IMR-90 (cell line): ENCODE measurements around the gene TNRC6B. TPM values are rescaled to one million over a fixed set of nuclear protein-coding genes. Genes with fewer than 3 reads are reported as not detected.

Source experiments
- ATAC-seq: fragments of 200-7000 bp; cut with Tn5 transposase; 2 replicates; pipeline ENCODE4 v1.9.1; 2020; ENCODE audit warnings: low read depth, mild to moderate bottlenecking, moderate library complexity
- BruUV-seq: library from RNA; stranded (reverse); fragments of 400-500 nt; replicated peaks from 2 replicates; lab custom pipeline; 2021; lab: Mats Ljungman, UMichigan
- CTCF ChIA-PET: fragments of 300-600 bp; formaldehyde crosslinking; extraction: SDS; loops from one replicate; lab custom pipeline; 2021; ENCODE audit warnings: antibody characterized with exemption; lab: Yijun Ruan, JAX
- POLR2A ChIA-PET: fragments of 300-600 bp; sonication (Branson Sonifier 250); formaldehyde crosslinking; loops from one replicate; lab custom pipeline; 2022; ENCODE audit warnings: antibody characterized with exemption; ENCODE audit not compliant: unreplicated experiment; lab: Charles Lee
- DNase-seq: peaks from one replicate; pipeline ENCODE4 v3.0.0; 2013
- H2AFZ ChIP-seq: replicated peaks from 2 replicates; pipeline ENCODE3; 2013; ENCODE audit warnings: low read length, mild to moderate bottlenecking; ENCODE audit not compliant: poor library complexity
- H2AK5ac ChIP-seq: 2 replicates; pipeline ENCODE4 v1.6.1; 2013; ENCODE audit warnings: low read depth, low read length, inconsistent platforms
- H2AK9ac ChIP-seq: replicated peaks from 2 replicates; pipeline ENCODE3; 2013; ENCODE audit warnings: mild to moderate bottlenecking, low read depth, low read length, moderate library complexity; ENCODE audit not compliant: poor library complexity
- H2BK120ac ChIP-seq: 2 replicates; pipeline ENCODE4 v1.6.1; 2013; ENCODE audit warnings: low read depth, low read length, inconsistent platforms
- H2BK15ac ChIP-seq: 3 replicates; pipeline ENCODE4 v1.6.1; 2013; ENCODE audit warnings: low read depth, low read length, inconsistent platforms
- H2BK20ac ChIP-seq: 2 replicates; pipeline ENCODE4 v1.6.1; 2013; ENCODE audit warnings: low read depth, mild to moderate bottlenecking, inconsistent platforms, low read length, moderate library complexity
- H2BK5ac ChIP-seq: 2 replicates; pipeline ENCODE4 v1.6.1; 2013; ENCODE audit warnings: mild to moderate bottlenecking, low read depth, low read length, inconsistent platforms; ENCODE audit not compliant: poor library complexity, severe bottlenecking
- H3K14ac ChIP-seq: replicated peaks from 2 replicates; pipeline ENCODE4 v1.6.1; 2013; ENCODE audit warnings: low read depth, low read length, inconsistent platforms
- H3K18ac ChIP-seq: 2 replicates; pipeline ENCODE4 v1.6.1; 2013; ENCODE audit warnings: low read depth, low read length, control low read depth
- H3K23ac ChIP-seq: 2 replicates; pipeline ENCODE4 v1.6.1; 2013; ENCODE audit warnings: low read depth, low read length, inconsistent platforms
- H3K27ac ChIP-seq: 2 replicates; pipeline ENCODE4 v1.5.1; 2013; ENCODE audit warnings: mild to moderate bottlenecking, control low read depth, low read length; ENCODE audit not compliant: insufficient read depth
- H3K27me3 ChIP-seq: 2 replicates; pipeline ENCODE4 v1.6.1; 2013; ENCODE audit warnings: low read length; ENCODE audit not compliant: control insufficient read depth, insufficient read depth
- H3K36me3 ChIP-seq: 2 replicates; pipeline ENCODE4 v1.6.1; 2013; ENCODE audit warnings: low read length, mixed read lengths; ENCODE audit not compliant: control insufficient read depth, insufficient read depth
- H3K4ac ChIP-seq: 2 replicates; pipeline ENCODE4 v1.6.1; 2013; ENCODE audit warnings: low read depth, low read length, inconsistent platforms
- H3K4me1 ChIP-seq: 2 replicates; pipeline ENCODE4 v1.6.1; 2013; ENCODE audit warnings: low read length, mixed read lengths; ENCODE audit not compliant: control insufficient read depth, insufficient read depth
- H3K4me2 ChIP-seq: 2 replicates; pipeline ENCODE4 v1.6.1; 2013; ENCODE audit warnings: low read depth, mild to moderate bottlenecking, control low read depth, low read length, moderate library complexity
- H3K4me3 ChIP-seq: 2 replicates; pipeline ENCODE4 v1.5.1; 2013; ENCODE audit warnings: low read depth, mild to moderate bottlenecking, control low read depth, low read length, moderate library complexity; ENCODE audit not compliant: insufficient read depth
- H3K56ac ChIP-seq: 2 replicates; pipeline ENCODE4 v1.6.1; 2013; ENCODE audit warnings: low read length, inconsistent platforms; ENCODE audit not compliant: insufficient read depth; ENCODE audit errors: extremely low read depth
- H3K79me1 ChIP-seq, 2 experiments: 2 replicates each; pipeline ENCODE4 v1.6.1; 2013; ENCODE audit warnings: low read length in 2 of 2, inconsistent platforms in 1 of 2, low read depth in 1 of 2
- H3K9ac ChIP-seq: 2 replicates; pipeline ENCODE4 v1.6.1; 2013; ENCODE audit warnings: low read depth, low read length, control low read depth
- H3K9me1 ChIP-seq: 2 replicates; pipeline ENCODE4 v1.6.1; 2013; ENCODE audit warnings: low read length, inconsistent platforms; ENCODE audit not compliant: insufficient read depth
- H3K9me3 ChIP-seq: 2 replicates; pipeline ENCODE4 v1.6.1; 2013; ENCODE audit warnings: low read length; ENCODE audit not compliant: control insufficient read depth, insufficient read depth
- H4K20me1 ChIP-seq: 2 replicates; pipeline ENCODE4 v1.6.1; 2013; ENCODE audit warnings: low read length, inconsistent platforms; ENCODE audit not compliant: insufficient read depth
- H4K5ac ChIP-seq: 2 replicates; pipeline ENCODE4 v1.6.1; 2013; ENCODE audit warnings: mild to moderate bottlenecking, low read depth, low read length, control low read depth
- H4K8ac ChIP-seq, 2 experiments: 2 replicates each; pipeline ENCODE4 v1.6.1; 2013; ENCODE audit warnings: low read depth in 2 of 2, low read length in 2 of 2, control low read depth in 1 of 2, inconsistent platforms in 1 of 2
- H4K91ac ChIP-seq: 2 replicates; pipeline ENCODE4 v1.6.1; 2013; ENCODE audit warnings: low read depth, low read length, inconsistent platforms; ENCODE audit not compliant: insufficient read depth
- WGBS, 2 experiments: methylation state at CpG; one replicate each; pipeline versions ENCODE4 v1.1.5 to v1.1.7; 2013; ENCODE audit warnings: missing lambda C conversion rate in 2 of 2; ENCODE audit not compliant: insufficient read length in 1 of 2; ENCODE audit errors: extremely low coverage in 2 of 2; 5-methylcytosine and 5-hydroxymethylcytosine counted together
- dilution Hi-C: fragments of 300-500 bp; cut with HindIII; formaldehyde crosslinking; loops from one replicate; pipeline ENCODE4 v1.14.3; 2018; ENCODE audit warnings: low sequenced_read_pairs; ENCODE audit not compliant: unreplicated experiment
- in situ Hi-C: fragments of 300-500 bp; cut with MboI; formaldehyde crosslinking; loops from 3 replicates; pipeline ENCODE4 v1.14.3; 2019; ENCODE audit warnings: low sequenced_read_pairs, inconsistent platforms, mixed read lengths
- intact Hi-C: fragments of 100-400 bp; cut with micrococcal nuclease; formaldehyde crosslinking; loops from 2 replicates; pipeline ENCODE4 v1.10.0; 2022
- polyA plus RNA-seq, 3 experiments: library from polyadenylated mRNA; depleted of rRNA; stranded (reverse); fragments of >200 nt; gene quantifications; 2 replicates each; pipeline ENCODE4 v1.2.3, GENCODE V29; 2012; ENCODE audit warnings: low replicate concordance in 1 of 3
- total RNA-seq: library from RNA; depleted of rRNA; stranded (reverse); fragments of >200 nt; gene quantifications from 2 replicates; pipeline ENCODE4 v1.2.3, GENCODE V29; 2012
- TF ChIP-seq, protein P1 (sequence below): fragments of 150-350 bp; IDR thresholded peaks from 2 replicates; pipeline ENCODE4 v1.6.1; 2017; ENCODE audit warnings: mild to moderate bottlenecking, antibody characterized with exemption, low read length, low read depth
- TF ChIP-seq, protein P2 (sequence below): conservative IDR thresholded peaks from 2 replicates; pipeline ENCODE4 v1.5.1; 2012; ENCODE audit warnings: mild to moderate bottlenecking, low read depth, low read length, improper control_type of control experiment

TNRC6B gene
- total and polyA plus RNA-seq, 2 of the 4 experiments (the other 2 are of a cell fraction) = 3.9 to 17.0 TPM

GRCh38 chr22:40198733-40199132 lies 21.0 kb downstream of the TNRC6B start:
- dilution Hi-C loops = no loop called here
- Histone ChIP-seq H4K8ac (no peak overlapping the region), H3K14ac (no peak overlapping the region), H3K79me1 (peaks cover 41 to 84% of the 10 kb centered on the region in 2 experiments), H2BK120ac (no peak overlapping the region), H3K27me3 (no peaks in the 10 kb centered on the region), H4K5ac (no peak overlapping the region), H2BK15ac (no peak overlapping the region), H2BK20ac (no peak overlapping the region), H2AK5ac (no peak overlapping the region), H3K4me1 (peaks cover 28% of the 10 kb centered on the region), H3K23ac (no peak overlapping the region), H4K91ac (no peak overlapping the region), H3K36me3 (no peaks in the 10 kb centered on the region), H3K9ac (no peak overlapping the region), H3K4me3 (no peak overlapping the region), H2BK5ac (no peak overlapping the region), H3K56ac (no peak overlapping the region), H3K27ac (no peak overlapping the region), H3K18ac (no peak overlapping the region), H3K4me2 (no peak overlapping the region), H3K4ac (no peak overlapping the region), H2AFZ (no peak overlapping the region), H4K20me1 (peaks cover 85% of the 10 kb centered on the region), H2AK9ac (no peak overlapping the region), H3K9me1 (peaks cover 27% of the 10 kb centered on the region), H3K9me3 (no peaks in the 10 kb centered on the region)
- in situ Hi-C loops = loop anchor here (5.0 kb wide), 1 partner anchor 49 kb away; no protein-coding TSS in a partner anchor
- ATAC-seq (no peak), DNase-seq (no peak)
- intact Hi-C loops = no loop called here
- ChIA-PET POLR2A (no interaction called here), CTCF (no interaction called here)
- TF ChIP-seq, protein P1, sequence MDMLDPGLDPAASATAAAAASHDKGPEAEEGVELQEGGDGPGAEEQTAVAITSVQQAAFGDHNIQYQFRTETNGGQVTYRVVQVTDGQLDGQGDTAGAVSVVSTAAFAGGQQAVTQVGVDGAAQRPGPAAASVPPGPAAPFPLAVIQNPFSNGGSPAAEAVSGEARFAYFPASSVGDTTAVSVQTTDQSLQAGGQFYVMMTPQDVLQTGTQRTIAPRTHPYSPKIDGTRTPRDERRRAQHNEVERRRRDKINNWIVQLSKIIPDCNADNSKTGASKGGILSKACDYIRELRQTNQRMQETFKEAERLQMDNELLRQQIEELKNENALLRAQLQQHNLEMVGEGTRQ = no peak
- TF ChIP-seq, protein P2, sequence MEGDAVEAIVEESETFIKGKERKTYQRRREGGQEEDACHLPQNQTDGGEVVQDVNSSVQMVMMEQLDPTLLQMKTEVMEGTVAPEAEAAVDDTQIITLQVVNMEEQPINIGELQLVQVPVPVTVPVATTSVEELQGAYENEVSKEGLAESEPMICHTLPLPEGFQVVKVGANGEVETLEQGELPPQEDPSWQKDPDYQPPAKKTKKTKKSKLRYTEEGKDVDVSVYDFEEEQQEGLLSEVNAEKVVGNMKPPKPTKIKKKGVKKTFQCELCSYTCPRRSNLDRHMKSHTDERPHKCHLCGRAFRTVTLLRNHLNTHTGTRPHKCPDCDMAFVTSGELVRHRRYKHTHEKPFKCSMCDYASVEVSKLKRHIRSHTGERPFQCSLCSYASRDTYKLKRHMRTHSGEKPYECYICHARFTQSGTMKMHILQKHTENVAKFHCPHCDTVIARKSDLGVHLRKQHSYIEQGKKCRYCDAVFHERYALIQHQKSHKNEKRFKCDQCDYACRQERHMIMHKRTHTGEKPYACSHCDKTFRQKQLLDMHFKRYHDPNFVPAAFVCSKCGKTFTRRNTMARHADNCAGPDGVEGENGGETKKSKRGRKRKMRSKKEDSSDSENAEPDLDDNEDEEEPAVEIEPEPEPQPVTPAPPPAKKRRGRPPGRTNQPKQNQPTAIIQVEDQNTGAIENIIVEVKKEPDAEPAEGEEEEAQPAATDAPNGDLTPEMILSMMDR = no peak
- WGBS, 2 experiments = 89% methylated on average over 1 of the region's 3 CpGs; no CpG with 5 or more reads in 1 of the 2 experiments
- BruUV-seq = no TSS peak
